Anterior cingulate cortex (tissue), 58 donors: ENCODE results near the gene COMMD1.
A peak's percentile ranks its signal among the peaks of the same experiment; 100 is the strongest.
"Not testable (repeated sequence)": the region's sequence is repeated elsewhere in the genome, so short reads cannot be mapped to it uniquely, and the experiment has no call there.

Source experiments
- DNase-seq, 58 donors: peaks; one replicate each; lab custom pipeline; 2025; lab: John Stamatoyannopoulos, UW

Gene COMMD1

DNA sequence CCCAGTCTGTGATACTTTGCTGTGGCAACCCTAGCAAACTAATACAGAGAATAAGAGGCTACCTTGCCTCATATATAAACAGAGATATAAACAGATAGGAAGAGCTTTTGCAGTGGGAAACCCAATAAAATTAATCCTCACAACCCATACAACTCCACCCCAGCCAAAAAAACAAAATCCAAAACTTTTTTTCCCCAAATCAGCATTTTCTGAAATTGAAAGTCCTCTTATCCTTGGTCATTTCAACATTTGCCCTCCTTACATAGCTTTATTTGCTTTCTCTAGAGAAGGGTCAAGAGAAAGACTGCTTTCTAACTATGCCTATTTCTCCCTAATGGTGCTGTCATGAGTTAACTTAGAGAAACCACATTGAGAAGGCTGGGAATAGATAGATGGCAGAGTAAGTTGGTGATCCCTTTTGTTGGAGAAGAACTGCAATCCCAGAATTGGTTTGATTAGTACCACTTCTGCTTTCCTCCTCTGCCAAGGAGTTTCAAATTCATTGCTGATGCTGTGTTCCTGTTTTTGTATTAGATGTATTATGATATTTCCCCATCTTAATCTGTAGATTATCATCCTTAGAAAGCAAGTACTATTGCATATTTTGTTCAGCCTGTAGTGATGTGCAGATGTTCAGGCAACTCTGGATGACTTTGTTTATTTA is 214.0 kb downstream of the COMMD1 start:
- DNase-seq: no peak

DNA sequence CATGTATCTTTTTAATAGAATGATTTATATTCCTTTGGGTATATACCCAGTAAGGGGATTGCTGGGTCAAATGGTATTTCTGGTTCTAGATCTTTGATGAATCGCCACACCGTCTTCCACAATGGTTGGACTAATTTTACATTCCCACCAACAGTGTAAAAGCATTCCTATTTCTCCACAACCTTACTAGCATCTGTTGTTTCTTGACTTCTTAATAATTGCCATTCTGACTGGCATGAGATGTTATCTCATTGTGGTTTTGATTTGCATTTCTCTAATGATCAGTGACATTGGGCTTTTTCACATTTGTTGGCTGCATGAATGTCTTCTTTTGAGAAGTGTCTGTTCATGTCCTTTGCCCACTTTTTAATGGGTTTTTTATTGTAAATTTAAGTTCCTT is 220.8 kb downstream of the COMMD1 start:
- not testable (repeated sequence) for DNase-seq

DNA sequence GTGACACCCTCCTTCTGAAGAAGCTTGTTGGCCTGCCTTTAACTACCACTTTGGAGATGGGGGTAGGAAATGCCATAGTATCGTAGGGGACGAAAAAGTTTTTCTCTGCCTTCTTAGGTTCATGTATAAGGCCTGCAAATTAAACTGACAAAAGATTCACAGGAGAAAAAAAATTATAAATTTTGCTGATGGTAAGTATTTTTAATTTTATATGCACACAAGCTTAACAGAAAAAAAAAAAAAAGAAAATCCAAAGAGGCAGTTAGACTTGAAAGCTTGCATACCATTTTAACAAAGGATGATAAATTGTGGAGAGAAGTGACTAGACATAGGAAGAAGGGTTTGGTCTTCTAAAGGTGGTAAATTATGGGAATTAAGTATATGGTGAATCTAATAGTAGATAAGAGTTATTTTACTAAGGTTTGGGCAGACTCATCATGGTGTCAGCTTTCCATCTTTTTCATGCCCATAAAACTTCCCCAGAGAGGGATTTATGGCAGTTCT is 227.9 kb downstream of the COMMD1 start:
- DNase-seq: no peak

- no peak for DNase-seq
Observed at GRCh38 chr2:62136956-62137830, 231.7 kb downstream of the COMMD1 start.

DNA sequence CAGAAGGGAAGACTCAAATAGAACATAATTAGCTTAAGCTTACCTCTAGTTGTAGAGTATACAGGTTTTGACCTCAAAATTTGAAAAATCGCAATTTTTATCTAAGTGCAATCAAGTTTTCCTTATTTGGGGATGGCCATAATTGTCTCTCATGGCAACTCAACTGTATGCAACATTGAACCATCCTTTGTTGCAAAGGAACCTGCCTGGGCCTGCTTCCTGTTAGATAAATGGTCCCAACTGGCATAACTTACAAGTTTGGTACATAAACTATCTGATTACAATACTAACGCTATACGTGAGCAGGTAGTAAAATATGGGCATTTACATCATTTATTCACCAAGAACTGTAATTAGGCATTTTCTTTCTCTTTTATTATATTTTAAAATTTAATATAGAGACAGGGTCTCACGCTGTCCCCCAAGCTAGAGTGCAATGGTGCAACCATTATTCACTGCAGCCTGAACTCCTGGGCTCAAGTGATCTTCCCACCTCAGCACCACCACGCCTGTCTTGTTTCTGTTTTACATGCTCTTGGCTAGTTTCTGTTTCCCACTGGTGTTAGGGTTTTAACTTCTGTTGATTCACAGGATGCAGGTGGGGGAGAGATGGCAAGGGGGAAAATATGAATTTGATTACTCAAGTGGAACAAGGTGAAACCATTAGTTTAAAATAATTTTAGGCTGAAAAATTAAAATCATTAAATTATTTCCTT is 235.1 kb downstream of the COMMD1 start:
- no peak for DNase-seq

- DNase-seq: no peak
Observed at GRCh38 chr2:62141142-62141740, 235.8 kb downstream of the COMMD1 start.

- no peak for DNase-seq
Observed at GRCh38 chr2:62142054-62142453, 236.6 kb downstream of the COMMD1 start.

- DNase-seq: no peak
Observed at GRCh38 chr2:62143696-62144095, 238.2 kb downstream of the COMMD1 start.

DNA sequence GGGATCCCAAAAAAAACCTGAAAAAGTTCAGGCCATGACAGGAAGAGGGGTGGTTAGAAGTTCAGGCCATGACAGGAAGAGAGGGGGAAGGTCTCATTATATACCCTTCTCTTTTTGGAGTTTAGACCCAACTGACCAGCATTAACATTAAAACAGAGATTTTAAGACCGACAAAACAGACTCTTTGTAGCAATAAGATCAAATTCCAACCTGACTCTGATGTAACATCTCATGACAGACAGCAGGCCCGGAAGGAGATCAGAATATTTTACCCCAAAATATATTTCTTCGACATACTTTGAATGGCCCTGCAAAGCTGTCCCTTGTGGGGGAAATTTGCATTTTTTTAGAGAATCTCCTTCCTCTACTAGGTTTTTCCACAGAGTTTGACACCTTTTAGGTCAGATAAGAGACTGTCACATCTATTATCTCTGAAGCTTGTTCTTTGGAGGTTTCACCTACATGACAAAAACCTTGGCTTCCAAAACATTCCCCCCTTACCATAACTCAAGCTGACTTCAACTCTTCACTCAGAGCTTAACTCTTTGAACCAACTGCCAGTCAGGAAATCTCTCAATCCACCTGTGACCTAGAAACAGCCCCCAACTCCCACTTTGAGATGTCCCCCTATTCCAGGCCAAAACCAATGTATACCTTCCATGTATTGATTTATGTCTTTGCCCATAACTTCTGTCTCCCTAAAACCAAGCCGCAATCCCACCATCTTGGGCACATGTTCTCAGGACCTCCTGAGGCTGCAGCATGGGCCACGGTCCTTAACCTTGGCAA is 239.4 kb downstream of the COMMD1 start:
- no peak for DNase-seq

- DNase-seq: no peak
Observed at GRCh38 chr2:62145478-62146100, 240.1 kb downstream of the COMMD1 start.

- DNase-seq: not testable (repeated sequence)
Observed at GRCh38 chr2:62146790-62147189, 241.3 kb downstream of the COMMD1 start.

GRCh38 chr2:62147610-62148301 is 242.3 kb downstream of the COMMD1 start:
- DNase-seq: no peak

DNA sequence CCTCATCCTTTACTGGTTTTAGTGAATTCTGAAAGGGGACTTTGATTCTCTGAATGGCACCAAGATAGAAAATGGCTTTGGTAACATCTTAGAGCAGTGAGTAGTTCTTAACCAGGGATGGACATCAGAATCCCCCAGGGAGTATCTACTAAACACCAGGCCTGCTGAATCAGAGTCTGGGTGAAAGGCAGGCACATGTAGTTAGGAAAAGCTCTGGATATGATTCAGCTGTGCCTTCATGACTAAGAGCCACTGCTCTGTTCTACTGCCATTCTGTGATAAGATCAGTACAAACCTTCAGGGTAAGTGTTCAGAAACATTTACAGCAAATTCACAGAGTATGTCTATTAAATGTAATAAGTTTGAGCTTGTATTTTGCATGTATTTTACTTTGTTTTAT is 244.2 kb downstream of the COMMD1 start:
- DNase-seq: no peak

DNA sequence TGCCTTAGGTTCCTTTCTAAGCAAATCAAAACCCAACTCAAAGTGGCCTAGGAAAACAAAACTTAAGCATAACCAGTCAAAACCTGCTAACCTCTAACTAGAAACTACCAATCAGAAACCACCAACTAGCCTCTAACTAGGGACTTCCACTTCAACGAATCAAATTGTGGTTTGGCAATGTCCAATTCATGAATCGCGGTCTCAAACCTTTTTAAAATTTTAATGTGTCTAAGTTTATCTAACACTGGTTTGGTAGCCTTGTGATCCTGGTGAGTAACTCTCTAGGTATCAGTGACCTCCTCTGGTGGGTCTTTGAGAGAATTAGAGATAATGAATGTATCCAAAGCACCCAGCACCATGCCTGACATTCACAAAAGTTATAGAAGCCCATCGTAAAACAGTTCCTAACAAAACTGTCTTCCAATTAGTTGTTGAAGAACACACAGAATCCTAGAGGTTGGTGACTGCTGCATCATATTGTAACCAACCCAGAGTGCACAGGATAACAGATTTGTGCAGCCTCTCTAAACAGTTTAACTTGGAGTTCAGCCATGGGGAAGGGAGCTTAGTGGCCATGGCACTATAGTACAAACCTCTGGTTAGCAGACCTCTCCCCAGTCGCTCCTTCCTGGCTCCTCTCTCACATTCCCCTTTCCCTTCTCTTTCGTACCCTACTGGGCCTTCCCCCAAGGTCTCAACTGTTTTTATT is 245.3 kb downstream of the COMMD1 start:
- DNase-seq: no peak

- peak in 2 of 58 donors; percentile 22 to 28 for DNase-seq
Observed at GRCh38 chr2:62151306-62151638, 245.8 kb downstream of the COMMD1 start.

- no peak for DNase-seq
Observed at GRCh38 chr2:62152000-62152399, 246.5 kb downstream of the COMMD1 start.

- DNase-seq: peak in 1 of 58 donors; percentile 16
Observed at GRCh38 chr2:62156861-62157496, 251.5 kb downstream of the COMMD1 start.
